Measurements from ENCODE around the gene SPNS3.

The SPNS3 gene

DNA sequence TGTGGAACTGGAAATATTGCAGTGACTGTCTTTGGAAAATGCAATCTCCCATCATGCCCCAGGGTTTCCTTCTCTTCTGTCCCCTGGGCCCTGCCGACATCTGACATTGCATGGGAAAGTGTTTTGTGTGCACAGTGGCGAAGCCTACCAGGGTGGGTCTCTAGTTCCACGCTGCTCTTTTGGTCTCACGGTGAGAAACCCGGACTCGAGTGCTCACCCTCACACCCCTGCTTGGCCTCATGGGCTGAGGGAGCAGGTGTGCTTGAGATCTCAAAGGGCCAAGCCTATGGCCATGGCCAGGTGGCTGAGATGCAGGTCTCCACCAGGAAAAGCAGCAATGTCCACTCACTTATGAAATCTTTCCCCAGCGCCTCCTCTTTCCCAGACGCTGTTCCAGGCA, 32.0 kb downstream of the SPNS3 start:
- DNase-seq (ENCODE audit: low read depth, low spot score) = no peak

DNA sequence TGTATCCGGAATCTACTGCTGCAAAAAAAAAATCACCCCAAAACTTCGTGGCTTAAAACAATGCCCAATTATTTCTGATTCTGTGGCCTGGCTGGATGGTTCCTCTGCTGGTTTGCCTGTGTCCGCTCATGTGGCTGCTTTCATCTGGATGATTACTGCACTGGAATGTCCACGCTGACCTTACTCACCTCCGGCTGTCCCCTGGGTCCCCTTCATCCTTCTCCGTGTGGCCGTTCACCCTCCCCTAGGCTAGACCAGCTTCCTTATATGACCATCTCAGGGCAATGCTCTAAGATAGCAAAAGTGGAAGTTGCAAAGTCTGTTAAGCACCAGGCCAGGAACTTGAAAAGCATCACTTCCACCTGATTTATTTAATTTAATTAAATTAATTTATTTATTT, 33.5 kb downstream of the SPNS3 start:
- DNase-seq (ENCODE audit: low read depth, low spot score) = no peak

DNA sequence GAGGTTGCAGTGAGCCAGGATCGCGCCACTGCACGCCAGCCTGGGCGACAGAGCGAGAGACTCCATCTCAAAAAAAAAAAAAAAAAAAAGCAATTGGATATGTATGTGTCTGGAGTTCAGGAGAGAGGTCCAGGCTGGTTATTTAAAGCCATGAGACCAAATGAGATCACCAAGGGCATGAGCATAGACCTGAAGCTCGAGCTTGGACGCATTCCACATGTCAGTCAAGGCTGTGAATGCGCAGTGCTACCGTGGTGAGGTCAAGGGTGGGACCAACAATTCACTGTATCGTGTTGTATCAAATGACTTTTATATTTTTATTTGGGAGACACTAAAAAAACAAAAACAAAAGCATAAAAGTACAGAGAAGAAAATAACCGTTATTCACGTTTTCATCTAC, 35.8 kb downstream of the SPNS3 start:
- no peak for DNase-seq (ENCODE audit: low read depth, low spot score)

DNA sequence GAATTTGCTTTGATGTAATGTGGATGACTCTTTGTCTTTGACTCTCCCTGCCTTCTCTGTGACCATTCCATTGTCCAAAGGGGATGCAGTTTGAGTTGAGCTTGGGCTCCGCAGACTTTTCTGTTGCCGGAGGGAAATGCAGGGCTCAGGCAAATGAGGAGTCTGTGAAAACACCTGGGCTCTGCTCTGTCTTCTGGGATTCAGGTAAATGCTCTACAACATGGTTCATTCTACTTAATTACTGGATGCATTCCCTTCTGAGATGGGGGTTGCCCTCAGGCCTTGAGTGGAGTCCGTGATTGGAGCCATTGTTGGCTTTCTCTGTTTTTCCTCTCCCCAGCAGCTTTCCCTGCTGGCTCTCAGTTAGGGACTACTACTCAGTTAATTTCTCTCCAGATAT, 38.5 kb downstream of the SPNS3 start:
- no peak for DNase-seq (ENCODE audit: low read depth, low spot score)

DNA sequence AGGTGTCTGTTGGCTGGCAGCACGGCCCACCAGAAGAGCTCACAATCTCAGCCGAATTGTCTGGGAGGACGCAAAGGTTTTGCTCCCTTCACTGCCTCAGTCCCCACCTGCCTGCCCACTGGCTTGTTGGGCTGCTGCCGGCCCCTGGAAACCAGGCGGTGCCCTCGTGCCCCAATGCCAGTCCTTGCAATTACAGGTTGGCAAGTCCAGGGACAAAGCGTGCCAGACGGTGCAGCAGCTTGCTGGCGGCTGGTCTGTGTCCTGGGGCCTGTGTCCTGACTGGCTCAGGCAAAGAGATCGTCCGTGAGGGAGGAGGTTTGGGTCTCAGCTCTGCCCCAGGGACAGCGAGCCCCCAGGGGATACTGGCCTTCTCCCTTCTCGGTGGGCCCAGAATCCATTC, 40.4 kb downstream of the SPNS3 start:
- DNase-seq (ENCODE audit: low read depth, low spot score) = no peak

DNA sequence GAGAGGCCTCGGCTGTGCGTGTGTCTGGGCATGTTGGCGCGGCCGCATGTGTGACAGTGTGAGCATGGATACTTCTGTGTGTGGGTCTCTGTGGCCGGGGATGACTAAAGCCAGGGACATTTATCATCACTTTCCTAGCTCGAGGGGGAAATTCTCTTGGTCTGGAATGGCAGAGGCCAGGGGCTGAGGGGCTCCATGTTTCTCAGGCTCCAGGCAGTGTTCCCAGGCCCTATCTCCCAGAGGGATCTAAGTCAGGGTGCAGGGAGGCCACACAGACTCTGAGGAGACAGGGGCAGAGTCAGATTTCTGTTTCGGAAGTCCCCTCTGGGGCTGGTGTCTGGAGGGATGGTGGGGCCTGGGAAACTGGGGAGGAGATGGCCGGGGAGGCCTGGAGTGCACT, 41.3 kb downstream of the SPNS3 start:
- DNase-seq (ENCODE audit: low read depth, low spot score) = no peak

DNA sequence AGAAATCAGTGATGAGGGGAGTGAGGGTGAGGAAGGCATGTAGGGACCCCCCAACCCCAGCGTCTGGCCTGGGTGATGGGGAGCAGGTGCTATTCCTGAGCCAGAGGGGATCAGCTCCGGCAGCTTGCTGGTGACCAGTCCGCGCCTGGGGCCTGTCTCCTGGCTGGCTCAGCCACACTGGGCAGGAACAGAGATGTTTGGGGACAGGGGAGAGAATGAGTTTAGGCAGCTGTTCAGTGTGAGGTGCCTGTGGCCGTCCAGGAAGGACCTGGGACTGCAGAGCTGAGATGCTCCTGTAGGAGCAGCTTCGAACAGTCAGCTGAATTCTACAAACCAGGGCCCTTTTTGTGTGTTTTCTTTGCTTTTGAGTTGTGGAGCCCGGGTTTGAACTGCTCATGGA, 41.7 kb downstream of the SPNS3 start:
- no peak for DNase-seq (ENCODE audit: low read depth, low spot score)

DNA sequence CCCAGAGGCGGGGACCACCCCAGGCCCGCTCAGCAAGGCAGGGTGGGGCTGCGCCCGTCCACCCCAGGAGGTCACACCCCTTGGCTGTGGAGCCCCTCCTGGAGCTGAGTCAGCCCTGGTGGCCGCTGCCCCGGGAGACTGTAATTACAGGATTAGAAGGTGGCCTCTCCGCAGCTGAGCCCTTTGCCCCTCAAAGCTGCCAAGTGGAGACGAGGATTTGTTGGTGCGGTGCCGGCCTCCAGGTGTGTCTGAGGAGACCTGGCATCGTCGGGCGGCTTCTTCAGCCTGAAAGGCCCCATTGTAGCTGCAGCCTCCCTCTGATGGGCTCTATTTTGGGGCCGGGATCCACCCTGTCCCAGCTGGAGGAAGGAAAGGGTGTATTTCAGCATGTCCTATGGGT, 42.3 kb downstream of the SPNS3 start:
- no peak for DNase-seq (ENCODE audit: low read depth, low spot score)

DNA sequence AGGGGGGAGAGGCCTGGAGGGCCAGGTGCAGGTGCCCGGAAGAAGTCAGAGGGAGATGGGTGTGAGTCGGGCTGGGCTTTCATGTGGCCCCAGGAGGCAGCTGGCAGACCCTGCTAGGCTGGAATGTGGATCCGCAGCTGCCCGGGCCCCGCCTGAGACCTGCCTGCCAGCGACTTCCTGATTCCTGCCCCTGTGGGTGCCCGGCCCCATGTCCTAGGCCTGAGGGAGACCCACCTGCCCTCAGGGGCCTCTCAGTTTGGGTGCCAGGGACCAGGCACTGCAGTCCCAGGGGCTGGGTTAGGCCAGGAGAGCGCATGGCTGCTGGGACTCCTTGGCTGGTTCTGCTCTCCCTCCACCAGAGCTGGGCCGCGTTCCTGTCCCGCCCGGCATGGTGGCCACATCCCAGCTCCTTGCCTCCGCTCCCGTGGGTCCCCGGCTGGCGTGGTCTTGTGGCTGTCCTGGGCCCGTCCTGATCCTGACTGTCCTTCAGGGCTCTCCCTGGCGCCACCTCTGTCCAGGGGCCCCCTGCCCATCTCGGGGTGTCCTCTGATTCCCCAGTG, 42.9 kb downstream of the SPNS3 start:
- DNase-seq (ENCODE audit: low read depth, low spot score) = no peak

DNA sequence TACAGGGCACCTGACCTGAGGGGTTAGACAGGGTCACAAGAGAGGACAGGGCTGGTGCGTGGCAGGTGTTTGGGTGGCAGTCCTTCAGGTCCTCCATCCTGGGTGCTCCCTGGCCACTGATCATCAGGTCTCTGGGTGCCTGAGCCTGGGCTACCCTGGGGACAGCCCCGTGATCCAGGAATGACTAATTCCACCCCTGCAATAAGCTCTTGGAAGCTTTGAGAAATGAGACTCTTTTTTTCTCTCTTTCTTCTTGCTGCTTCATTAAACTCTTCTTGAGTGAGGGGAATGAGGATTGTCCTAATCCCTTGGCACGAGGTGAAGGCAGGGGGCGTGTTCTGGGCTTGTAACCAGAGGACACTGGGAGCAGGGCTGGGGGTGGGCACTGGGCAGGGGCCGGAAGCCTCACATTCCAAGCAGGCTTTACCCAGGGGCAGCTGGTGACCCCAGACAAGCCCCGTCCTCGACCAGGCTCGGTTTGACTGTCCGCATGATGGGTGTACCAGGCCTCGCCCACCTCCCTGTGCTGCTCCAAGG, 43.6 kb downstream of the SPNS3 start:
- no peak for DNase-seq (ENCODE audit: low read depth, low spot score)

DNA sequence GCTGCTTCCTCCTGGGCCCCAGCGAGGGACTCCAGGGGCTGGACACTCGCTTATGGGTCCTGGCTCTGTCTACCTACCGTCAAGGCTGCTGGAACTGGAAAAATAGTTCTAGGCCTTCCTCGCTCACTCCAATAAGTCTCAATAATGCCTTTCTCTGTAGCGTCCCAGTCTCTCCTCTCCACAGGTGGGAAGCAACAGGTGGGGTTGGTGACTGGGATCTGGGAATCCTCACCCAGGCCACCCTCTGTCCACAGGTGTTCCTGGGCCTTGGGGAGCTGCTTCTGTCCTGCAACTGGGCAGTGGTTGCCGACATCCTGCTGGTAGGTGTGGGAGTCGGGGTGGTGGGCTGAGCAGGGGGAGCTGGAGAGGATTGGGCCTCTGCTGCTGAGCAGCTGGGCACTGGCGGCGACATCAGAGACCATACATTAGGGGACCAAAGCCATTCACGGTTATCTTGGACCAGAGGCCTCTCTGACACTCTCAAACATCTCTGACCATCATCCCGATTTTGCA, 44.6 kb downstream of the SPNS3 start:
- DNase-seq (ENCODE audit: low read depth, low spot score) = no peak

DNA sequence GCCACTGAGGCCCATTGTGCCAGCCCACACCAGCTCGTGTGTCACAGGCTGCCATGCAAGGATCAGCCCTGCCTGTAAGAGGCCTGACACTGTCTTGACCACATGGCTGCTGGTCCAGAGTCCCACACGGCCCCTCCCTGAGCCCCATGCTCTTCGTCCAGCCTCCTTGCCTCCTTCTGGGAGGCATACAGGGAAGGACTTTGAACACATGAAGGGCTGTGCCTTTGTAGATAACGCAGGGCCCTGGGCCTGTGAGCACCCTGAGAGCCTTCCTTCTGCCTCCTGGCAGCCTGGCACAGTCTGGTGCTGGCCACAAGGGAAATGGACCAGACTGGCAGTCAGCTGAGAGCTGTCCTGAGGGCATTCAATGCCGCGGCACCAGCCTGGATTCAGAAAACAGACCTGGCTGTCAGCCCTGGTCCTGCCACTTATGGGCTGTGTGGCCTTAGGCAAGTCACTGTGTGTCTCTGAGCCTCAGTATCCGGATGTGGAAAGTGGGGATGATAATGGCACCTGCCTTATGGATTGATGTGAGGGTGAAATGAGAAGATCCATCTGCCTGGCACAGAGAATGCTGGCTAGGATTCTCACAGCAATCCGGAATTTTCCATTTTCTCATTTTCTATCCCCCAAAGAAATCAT, 45.7 kb downstream of the SPNS3 start:
- no peak for DNase-seq (ENCODE audit: low read depth, low spot score)

DNA sequence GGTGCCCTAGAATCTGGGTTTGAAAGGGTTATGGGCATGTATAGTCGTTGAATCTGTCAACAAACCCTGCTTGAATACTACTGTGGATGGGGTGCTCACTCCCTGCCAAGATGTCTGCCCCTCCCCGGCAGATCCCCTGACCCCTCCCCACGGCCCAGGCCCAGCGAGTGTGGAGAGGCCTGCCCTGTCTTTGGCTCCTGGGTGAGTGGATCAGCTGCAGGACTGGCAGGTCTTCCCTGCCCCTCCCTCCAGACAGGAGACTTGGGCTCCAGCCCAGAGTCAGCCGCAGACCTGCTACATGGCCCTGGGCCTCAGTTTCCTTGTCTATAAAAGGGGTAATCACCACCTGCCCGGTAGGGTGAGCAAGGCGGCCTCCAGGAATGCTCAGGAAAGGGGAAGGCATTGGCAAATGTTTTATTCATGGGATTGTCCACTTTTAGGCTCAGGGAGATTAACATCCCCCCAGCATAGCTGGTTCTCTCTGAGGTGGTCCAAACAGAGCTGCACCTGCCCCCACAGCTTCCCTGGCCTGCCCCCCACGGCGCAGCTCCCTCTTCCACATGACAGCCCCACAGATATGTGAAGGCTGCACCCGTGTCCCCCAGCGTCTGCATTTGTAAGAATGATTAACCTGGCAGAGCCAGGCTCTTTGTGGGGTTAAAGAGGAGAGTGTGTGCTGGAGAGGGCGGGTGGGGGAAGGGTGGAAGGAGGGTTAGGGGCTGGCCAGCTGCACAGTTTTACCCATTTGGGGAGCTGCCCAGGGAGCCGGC, 46.4 kb downstream of the SPNS3 start:
- DNase-seq (ENCODE audit: low read depth, low spot score) = no peak

DNA sequence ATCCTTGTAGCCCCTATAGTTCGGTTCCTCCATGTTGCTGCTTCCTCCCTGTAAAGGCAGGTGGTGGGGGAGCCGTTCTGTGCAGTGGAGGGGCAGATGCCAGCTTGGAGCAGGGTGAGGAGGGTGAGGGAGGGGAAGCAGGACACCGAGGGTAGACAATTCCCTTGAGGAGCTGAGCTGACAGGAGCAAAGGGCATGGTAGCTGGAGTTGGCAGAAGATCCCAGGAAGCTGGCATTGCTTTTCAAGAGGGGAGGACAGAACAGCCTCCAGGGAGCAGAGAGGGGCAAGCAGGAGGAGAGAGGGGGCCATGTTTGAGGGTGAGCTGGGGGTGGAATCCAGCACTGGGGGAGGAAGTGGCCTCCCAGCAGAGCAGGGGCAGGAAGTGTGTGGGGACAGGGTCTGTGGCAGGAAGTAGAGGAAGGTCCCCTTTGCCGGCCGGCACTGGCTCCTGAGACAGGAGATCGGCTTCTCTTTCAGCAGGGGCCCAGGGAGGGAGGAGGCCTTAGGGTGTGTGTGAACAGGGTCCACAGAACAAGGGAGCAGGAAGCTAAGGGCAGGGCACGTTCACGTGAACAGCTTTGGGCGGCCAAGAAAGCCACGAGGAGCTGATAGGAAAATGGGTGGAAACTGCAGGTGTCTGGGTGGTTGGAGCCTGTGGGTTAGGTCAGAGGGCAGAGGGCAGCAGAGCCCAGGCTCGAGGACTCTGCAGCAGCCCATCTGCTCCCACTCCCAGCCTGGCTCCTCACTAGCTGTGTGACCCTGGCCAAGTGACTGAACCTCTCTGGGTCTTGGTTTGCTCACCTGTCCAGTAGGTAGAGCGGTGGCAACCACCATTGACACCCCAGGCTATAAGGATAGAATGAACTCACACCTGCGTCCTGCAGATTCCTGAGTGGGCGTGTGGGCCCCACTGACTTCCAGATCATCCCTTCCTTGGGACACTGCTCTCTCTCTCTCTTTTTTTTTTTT, 47.5 kb downstream of the SPNS3 start:
- DNase-seq (ENCODE audit: low read depth, low spot score) = no peak

DNA sequence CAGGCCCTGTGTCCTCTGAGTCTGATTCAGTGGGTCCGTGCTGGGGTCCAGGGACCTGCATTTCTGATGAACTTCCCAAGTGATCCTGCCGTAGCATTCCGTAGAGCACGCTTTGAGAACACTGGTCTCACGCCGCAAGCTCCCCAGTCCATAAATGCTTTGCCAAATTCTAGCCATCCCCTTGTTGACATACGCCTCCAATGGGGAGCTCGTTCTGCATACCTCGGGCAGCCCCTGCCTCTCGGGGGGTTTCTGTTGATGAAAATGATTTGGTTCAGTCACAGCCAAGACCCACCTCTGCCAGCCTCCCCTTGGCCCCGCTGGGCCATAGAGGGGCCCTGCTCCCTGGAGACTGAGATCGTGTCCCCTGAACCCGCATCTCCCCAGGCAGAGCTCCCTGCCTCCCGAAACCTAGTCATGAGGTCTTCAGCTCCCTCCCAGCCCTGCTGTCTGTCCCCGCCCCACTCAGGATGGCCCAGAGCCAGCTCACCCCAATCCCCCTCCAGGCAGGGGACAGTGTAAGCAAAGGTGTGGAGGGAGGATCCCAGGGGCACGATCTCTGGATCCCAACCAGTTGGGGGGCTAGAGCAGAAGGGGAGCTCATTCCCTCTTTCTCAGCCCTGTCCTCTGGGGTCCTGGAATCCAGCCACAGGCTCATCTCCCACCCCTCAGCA, 48.7 kb downstream of the SPNS3 start:
- DNase-seq (ENCODE audit: low read depth, low spot score) = no peak

DNA sequence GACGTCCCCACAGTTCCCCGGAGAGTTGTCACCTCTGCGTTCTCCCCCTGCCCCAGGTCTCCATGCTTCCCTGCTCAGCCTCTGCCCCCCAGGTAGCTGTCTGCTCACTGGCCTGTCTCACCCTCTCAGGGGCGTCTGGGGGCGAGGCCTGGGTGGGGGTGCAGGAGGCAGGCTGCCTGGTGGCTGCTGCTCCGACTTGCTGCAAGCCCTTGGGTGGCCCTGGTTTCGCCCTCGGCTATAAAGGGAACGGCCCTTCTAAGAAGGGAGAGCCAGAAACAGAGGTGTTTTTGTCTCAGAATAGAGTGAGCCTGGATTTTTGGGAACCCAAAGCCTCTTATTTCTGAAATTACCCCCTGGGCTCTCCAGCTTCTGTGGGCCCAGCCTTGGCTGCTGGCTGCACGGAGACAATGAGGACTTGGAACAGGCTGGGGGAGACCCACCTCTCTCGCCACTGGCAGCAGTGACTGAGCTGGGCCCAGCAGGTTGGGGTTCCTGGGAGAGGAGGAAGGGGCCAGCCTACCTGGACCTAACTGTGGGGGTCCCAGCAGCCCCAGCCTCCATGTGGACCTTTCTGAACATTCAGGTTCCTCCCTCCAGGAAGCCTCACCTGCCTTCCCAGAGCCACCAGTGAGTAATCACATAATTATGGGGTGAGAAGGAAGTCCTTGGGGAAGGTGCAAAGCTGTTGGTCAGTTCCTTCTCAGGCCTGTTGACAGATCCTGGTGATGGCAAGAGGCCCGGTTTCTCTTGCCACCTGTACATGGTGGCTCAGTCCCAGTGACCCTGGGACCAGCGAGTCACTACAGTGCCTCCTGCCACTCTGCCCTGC, 49.5 kb downstream of the SPNS3 start:
- DNase-seq (ENCODE audit: low read depth, low spot score) = no peak

DNA sequence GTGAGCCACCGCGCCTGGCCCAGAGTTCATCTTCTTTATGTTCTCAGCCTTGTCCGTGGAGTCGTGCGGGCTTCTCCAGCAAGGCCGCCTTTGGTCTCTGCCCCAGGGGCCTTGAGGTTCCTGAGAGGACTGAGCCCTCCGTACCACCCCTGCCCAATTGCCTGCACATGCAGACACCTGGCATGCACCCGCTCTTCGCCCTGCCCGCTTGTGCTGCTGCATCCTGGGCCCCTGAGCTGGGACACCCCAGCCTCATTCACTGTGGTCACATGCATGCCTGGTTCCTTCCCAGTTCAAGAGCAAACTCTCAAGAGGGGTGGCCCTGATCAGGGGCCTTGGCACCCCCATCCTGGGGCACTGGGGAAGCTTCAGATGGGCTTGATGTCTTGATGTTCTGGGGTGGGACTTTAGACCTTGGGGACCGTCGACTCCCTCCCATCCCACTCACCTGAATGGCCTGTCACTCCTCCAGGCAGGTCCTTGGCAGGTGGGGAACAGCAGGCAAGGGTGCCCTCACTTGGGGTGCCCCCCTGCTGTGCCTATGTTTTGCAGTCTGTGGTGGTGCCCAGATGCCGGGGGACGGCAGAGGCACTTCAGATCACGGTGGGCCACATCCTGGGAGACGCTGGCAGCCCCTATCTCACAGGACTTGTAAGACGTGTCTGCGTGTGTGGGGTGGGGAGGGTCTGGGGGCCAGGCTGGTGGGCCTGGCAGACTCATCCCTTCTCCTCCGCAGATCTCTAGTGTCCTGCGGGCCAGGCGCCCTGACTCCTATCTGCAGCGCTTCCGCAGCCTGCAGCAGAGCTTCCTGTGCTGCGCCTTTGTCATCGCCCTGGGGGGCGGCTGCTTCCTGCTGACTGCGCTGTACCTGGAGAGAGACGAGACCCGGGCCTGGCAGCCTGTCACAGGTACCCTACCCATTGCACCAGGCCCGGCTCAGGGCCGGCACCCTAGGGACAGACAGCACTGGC, 52.2 kb downstream of the SPNS3 start:
- no peak for DNase-seq (ENCODE audit: low read depth, low spot score)

DNA sequence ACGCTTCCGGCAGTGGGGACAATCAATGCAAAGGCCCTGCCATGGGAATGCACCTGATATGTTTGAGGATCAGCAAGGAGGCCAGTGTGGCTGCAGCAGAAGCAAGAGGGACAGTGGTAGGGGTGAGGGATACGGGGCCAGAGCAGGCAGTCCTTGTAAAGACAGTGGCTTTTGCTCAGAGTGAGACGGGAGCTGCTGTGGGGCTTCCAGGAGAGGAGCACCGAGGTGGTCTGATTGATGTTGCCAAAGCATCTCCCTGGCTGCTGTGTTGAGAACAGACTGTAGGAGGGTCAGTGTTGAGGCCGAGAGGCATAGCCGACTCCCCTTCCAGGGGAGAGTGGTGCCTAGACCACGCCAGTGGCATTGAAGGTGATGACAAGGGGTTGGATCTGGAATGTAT, 53.6 kb downstream of the SPNS3 start:
- DNase-seq (ENCODE audit: low read depth, low spot score) = no peak
